Epithelial cell of proximal tubule (primary cell): ENCODE data around the gene AGFG1. TPM values are rescaled to one million over a fixed set of nuclear protein-coding genes. Genes with fewer than 3 reads are reported as not detected.
A peak's percentile ranks its signal among the peaks of the same experiment; 100 is the strongest.

ENCODE experiments used
- DNase-seq: peaks from one replicate; pipeline ENCODE4 v3.0.0-alpha.2; 2011; ENCODE audit warnings: low read depth
- H3K4me3 ChIP-seq: 2 replicates; pipeline ENCODE4 v1.5.1; 2011; ENCODE audit warnings: low read depth, mild to moderate bottlenecking, low read length
- total RNA-seq: library from RNA; depleted of rRNA; stranded (reverse); fragments of >200 nt; gene quantifications from 2 replicates; pipeline ENCODE4 v1.2.3, GENCODE V29; 2015
- TF ChIP-seq, protein P1 (sequence below): conservative IDR thresholded peaks from 2 replicates; pipeline ENCODE4 v1.5.1; 2012; ENCODE audit warnings: low read depth, mild to moderate bottlenecking, low read length

The AGFG1 gene
- total RNA-seq, 1 donor from 2014 or later: 75.8 TPM

DNA sequence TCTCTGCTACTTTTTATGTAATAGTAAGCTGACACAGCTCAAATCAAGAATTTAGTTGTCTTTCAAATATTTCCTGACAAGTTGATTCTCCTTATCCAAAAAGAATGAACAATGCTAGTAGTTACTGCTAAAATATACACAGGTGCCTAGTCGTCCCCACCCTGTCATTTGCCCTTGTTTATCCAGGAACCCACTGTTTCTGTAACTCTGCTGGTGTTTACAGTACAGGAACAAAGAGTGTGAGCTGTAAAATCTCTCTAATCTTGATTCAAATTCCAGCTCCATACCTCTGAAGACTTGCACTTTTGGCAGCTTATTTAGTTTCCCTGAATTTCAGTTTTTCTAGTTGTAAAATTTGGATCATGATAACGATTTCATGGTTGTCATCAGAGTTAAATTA is 105.6 kb downstream of the AGFG1 start:
- no peak overlapping the region for H3K4me3 ChIP-seq
- no peak for DNase-seq
- TF ChIP-seq, protein P1, sequence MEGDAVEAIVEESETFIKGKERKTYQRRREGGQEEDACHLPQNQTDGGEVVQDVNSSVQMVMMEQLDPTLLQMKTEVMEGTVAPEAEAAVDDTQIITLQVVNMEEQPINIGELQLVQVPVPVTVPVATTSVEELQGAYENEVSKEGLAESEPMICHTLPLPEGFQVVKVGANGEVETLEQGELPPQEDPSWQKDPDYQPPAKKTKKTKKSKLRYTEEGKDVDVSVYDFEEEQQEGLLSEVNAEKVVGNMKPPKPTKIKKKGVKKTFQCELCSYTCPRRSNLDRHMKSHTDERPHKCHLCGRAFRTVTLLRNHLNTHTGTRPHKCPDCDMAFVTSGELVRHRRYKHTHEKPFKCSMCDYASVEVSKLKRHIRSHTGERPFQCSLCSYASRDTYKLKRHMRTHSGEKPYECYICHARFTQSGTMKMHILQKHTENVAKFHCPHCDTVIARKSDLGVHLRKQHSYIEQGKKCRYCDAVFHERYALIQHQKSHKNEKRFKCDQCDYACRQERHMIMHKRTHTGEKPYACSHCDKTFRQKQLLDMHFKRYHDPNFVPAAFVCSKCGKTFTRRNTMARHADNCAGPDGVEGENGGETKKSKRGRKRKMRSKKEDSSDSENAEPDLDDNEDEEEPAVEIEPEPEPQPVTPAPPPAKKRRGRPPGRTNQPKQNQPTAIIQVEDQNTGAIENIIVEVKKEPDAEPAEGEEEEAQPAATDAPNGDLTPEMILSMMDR: no peak

DNA sequence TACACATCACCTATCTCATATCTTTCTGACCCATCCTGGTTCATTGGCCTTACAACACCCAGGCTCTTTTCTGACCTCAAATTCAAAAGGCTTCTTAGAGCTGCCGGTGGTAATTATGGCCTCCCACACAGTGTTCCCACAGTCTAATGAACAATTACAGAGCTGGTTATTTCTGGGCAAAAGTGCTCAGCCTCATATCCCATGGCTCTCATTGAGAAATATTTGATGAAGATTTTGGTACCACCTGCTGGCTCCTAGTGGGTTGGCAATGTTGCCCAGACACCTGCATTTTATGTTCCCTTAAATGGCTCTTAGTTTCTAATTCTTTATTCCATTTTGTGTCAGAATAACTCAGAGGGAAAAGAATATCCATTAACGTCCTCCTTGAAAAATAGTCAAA is 106.7 kb downstream of the AGFG1 start:
- TF ChIP-seq, protein P1: peak; percentile 33
- no peak overlapping the region for H3K4me3 ChIP-seq
- DNase-seq: no peak

DNA sequence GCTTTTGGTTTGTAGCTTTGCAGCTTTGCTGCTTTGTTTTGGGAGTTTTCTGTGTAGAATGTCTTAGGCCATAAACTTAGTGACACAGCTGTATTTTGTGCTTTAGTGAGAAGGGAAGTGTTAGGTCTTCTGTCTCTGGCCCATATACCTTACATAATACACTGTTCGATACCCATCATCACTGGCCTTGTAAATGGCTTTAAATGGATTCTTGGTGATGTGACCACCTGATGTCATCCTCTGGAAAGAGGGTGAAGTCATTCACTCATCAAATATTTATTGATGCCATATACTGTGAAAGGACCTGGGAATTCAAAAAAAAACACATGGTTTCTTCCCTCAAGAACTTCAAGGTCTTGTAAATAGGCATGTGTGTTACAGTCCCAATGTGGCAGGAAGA is 107.8 kb downstream of the AGFG1 start:
- TF ChIP-seq, protein P1: no peak
- DNase-seq: no peak
- no peak overlapping the region for H3K4me3 ChIP-seq

DNA sequence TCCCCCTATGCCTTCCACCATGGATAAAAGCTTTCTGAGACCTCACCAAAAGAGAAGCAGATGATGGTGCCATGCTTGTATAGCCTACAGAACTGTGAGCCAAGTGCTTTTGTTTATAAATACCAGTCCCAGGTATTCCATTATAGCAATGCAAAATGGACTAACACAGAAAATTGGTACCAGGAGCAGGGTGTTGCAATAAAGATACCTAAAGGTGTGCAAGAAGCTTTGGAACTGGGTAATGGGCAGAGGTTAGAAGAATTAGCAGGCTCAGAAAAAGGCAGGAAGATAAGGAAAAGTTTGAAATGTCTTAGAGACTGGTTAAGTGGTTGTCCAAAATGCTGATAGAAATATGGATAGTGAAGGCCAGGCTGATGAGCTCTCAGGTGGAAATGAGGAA is 110.4 kb downstream of the AGFG1 start:
- TF ChIP-seq, protein P1: no peak
- no peak overlapping the region for H3K4me3 ChIP-seq
- no peak for DNase-seq

DNA sequence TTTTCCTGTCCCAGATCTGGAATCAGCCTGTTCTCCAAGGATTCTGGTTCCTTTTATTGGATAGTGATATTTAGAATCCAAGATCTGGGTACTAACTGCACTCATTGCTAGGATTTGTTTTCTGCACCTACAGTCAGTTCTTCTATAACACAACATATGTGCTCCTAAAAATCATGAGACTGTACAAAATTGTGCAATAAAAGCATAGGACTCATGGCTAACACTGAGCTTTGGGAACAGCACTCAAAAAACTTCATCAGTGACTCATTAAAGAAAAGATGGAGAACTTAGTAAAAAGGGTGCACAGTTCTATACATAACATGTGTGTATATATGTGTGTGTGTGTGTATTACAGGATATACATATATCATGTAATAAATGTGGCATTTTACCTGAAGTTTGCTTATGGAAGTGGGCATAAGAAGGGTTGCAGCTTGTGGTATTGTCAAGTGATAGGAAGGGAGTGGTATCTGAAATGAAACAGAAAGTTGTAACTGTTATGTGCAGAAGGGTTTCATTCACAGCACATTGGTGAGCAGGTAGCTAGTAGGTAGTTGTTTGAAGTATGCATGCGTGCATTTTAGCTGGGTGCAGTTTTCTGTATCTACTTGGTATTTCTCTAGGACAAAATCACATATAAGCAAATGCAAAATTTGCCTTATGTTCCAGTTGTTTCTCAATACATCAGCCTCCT is 120.9 kb downstream of the AGFG1 start:
- H3K4me3 ChIP-seq: no peak overlapping the region
- DNase-seq: no peak
- TF ChIP-seq, protein P1: no peak

DNA sequence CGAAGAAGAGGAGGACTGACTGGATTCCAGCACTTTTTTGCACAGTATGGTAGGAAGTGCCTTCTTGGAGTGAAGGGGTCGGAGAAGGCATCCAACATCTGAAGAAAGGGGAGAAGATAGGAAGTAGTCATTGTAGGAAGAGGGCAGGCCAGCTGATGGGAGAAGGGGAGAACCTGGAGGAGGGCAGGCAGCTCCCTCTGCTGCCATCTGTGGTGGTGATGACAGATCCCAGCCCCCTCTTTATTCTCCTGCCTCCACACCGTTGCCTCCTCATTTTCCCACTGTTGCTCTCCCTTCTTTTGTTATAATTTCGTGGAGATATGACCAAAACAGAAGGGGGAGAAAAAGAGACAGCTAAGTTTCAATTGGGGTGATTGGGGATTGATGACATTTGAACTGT is 123.8 kb downstream of the AGFG1 start:
- DNase-seq: no peak
- TF ChIP-seq, protein P1: no peak
- H3K4me3 ChIP-seq: no peak overlapping the region

DNA sequence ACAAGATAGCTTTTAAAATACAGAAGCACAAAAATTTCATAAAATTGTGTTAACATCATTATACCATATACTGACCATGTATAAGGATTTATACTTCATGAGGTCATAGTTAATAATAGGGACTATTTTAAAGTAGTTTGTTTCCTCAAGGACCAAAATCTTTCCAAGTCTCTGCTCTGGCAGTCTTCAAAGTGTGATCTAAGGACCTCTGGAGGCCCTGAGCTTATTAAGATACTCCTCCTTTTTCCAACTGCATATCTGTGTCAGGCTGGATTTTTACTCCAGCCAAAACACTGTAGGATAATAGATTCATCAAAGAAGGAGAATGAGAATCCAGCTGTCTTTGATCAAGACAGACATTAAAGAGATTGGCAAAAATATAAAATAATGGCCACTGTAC is 125.1 kb downstream of the AGFG1 start:
- TF ChIP-seq, protein P1: no peak
- no peak overlapping the region for H3K4me3 ChIP-seq
- no peak for DNase-seq
